GM21717 (cell line): ENCODE measurements around the gene EPHA8.

Experiments
- ATAC-seq: cut with Tn5 transposase; IDR thresholded peaks from one replicate; pipeline ENCODE4 v1.9.1; 2021; ENCODE audit warnings: mild to moderate bottlenecking, moderate library complexity; ENCODE audit not compliant: unreplicated experiment

EPHA8 gene

GRCh38 chr1:22562584-22563583, at the start of gene EPHA8:
TSS of gene EPHA8 (plus strand) at chr1:22563489. CDS start at chr1:22563636, 147 bp downstream.
- no peak for ATAC-seq

- no peak for ATAC-seq
Observed at GRCh38 chr1:22516906-22517571, 46.2 kb upstream of the EPHA8 start.

GRCh38 chr1:22517956-22518355, 45.3 kb upstream of the EPHA8 start:
- no peak for ATAC-seq

GRCh38 chr1:22518379-22518778, 44.9 kb upstream of the EPHA8 start:
- no peak for ATAC-seq

GRCh38 chr1:22520871-22521270, 42.4 kb upstream of the EPHA8 start:
- no peak for ATAC-seq

GRCh38 chr1:22521692-22522091, 41.6 kb upstream of the EPHA8 start:
- ATAC-seq = no peak

GRCh38 chr1:22522221-22522743, 41.0 kb upstream of the EPHA8 start:
- no peak for ATAC-seq

GRCh38 chr1:22524481-22524880, 38.8 kb upstream of the EPHA8 start:
- ATAC-seq = no peak

- no peak for ATAC-seq
Observed at GRCh38 chr1:22525211-22525610, 38.1 kb upstream of the EPHA8 start.

- no peak for ATAC-seq
Observed at GRCh38 chr1:22525646-22526045, 37.6 kb upstream of the EPHA8 start.

- no peak for ATAC-seq
Observed at GRCh38 chr1:22526098-22526497, 37.2 kb upstream of the EPHA8 start.

- no peak for ATAC-seq
Observed at GRCh38 chr1:22526677-22527076, 36.6 kb upstream of the EPHA8 start.

GRCh38 chr1:22527122-22527521, 36.2 kb upstream of the EPHA8 start:
- no peak for ATAC-seq

- ATAC-seq = no peak
Observed at GRCh38 chr1:22527555-22528296, 35.6 kb upstream of the EPHA8 start.

GRCh38 chr1:22528451-22528850, 34.8 kb upstream of the EPHA8 start:
- ATAC-seq = no peak

- ATAC-seq = no peak
Observed at GRCh38 chr1:22529901-22530621, 33.2 kb upstream of the EPHA8 start.

- no peak for ATAC-seq
Observed at GRCh38 chr1:22530715-22531114, 32.6 kb upstream of the EPHA8 start.

GRCh38 chr1:22531251-22531650, 32.0 kb upstream of the EPHA8 start:
- ATAC-seq = no peak

- ATAC-seq = no peak
Observed at GRCh38 chr1:22533244-22533895, 29.9 kb upstream of the EPHA8 start.

- ATAC-seq = no peak
Observed at GRCh38 chr1:22534951-22535350, 28.3 kb upstream of the EPHA8 start.
